Measurements from ENCODE around the gene C1orf210.

- TF ChIP-seq CTCF (IDR thresholded peaks at IDR 0.05) (no peak), POLR2AphosphoS5 (IDR thresholded peaks at IDR 0.05) (no peak), POLR2A (IDR thresholded peaks at IDR 0.05) (no peak), EP300 (IDR thresholded peaks at IDR 0.05) (no peak)
Observed at GRCh38 chr1:43316738-43317520, 31.5 kb upstream of the C1orf210 start.

Data from stomach (tissue), 4 donors.